ENCODE measurements around the gene NPLOC4.

The NPLOC4 gene

DNA sequence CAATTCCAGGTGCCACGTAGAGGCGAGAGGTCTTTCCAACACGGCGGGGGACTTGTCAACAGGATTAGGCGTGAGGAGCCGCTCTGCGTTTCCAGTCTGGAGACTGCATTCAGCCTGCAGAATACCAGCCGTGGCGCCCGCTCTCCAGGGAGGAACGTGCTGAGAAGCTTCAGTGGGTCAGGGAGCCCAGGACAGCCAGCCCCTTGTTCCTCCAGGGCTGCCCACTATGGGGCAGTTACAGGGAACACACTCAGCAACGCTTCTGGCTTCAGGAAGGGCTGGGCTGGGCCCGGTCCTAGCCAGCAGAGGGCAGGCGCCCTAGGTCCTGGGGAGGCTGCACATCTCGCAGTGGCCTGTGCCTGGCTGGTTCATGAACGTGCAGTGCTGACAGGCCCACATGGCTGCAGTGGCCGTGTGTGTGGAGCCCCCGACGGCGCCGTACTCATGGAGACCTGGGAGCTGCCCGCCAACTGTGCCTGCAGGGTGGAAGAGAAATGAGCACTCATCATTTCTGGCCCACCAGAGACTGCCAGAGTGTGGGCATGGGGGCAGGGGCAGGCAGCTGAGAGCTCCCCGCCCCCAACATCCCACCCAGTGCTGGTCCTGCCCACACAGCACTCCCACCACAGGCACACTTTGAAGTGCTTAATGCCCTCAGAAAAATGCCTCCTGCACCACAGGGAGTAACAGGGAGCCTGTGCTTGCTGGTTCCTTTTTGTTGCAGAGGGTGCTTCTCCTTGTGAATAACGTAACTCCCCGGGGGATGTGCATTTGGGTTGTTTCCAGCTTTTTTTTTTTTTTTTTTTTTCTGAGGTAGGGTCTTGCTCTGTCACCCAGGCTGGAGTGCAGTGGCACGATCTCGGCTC lies 77.7 kb downstream of the NPLOC4 start:
- H3K79me2 ChIP-seq (ENCODE audit: insufficient read depth, low read length): no peaks in the 10 kb centered on the region
- H3K36me3 ChIP-seq (ENCODE audit: low read length): peaks cover 5% of the 10 kb centered on the region; the same call in 1 of the 2 replicates

GRCh38 chr17:81558115-81558468 lies 78.8 kb downstream of the NPLOC4 start:
- H3K4me2 ChIP-seq (ENCODE audit: low read depth, low read length, poor library complexity, severe bottlenecking): no peak overlapping the region
- no peaks in the 10 kb centered on the region for H3K79me2 ChIP-seq (ENCODE audit: insufficient read depth, low read length)
- H4K20me1 ChIP-seq (ENCODE audit: low read depth, low read length): no peaks in the 10 kb centered on the region
- no peaks in the 10 kb centered on the region for H3K9me3 ChIP-seq (ENCODE audit: insufficient read depth, low read length)
- TF ChIP-seq CTCF (IDR thresholded peaks at IDR 0.05; ENCODE audit: insufficient read depth, low read length, poor library complexity, severe bottlenecking) (no peak), EZH2phosphoT487 (conservative IDR thresholded peaks at IDR 0.05; ENCODE audit: low read length) (no peak)
- H3F3A ChIP-seq (ENCODE audit: insufficient read depth): no peaks in the 10 kb centered on the region
- H3K9ac ChIP-seq (ENCODE audit: low read length): no peak overlapping the region
- peaks cover 5% of the 10 kb centered on the region; the same call in 1 of the 2 replicates for H3K36me3 ChIP-seq (ENCODE audit: low read length)
- no peak overlapping the region for H3K4me3 ChIP-seq (ENCODE audit: insufficient read depth, low read length, poor library complexity, severe bottlenecking)
- no peak overlapping the region for H3K27ac ChIP-seq (ENCODE audit: low read depth, low read length)
- no peaks in the 10 kb centered on the region for H3K27me3 ChIP-seq (ENCODE audit: low read length)
- H3K9me2 ChIP-seq (replicated peaks; ENCODE audit: insufficient read depth, low read length): no peaks in the 10 kb centered on the region
- H2AFZ ChIP-seq (ENCODE audit: low read depth, low read length, severe bottlenecking): no peak overlapping the region

More for the DNA sequence above, 77.7 kb downstream of the NPLOC4 start:
- no peaks in the 10 kb centered on the region for H3F3A ChIP-seq (ENCODE audit: insufficient read depth)
- no peaks in the 10 kb centered on the region for H3K9me3 ChIP-seq (ENCODE audit: insufficient read depth, low read length)
- no peak overlapping the region for H3K9ac ChIP-seq (ENCODE audit: low read length)
- no peak overlapping the region for H3K27ac ChIP-seq (ENCODE audit: low read depth, low read length)
- H3K4me3 ChIP-seq (ENCODE audit: insufficient read depth, low read length, poor library complexity, severe bottlenecking): no peak overlapping the region
- no peak for TF ChIP-seq CTCF (IDR thresholded peaks at IDR 0.05; ENCODE audit: insufficient read depth, low read length, poor library complexity, severe bottlenecking)
- TF ChIP-seq EZH2phosphoT487 (conservative IDR thresholded peaks at IDR 0.05; ENCODE audit: low read length): no peak
- no peak overlapping the region for H3K4me2 ChIP-seq (ENCODE audit: low read depth, low read length, poor library complexity, severe bottlenecking)
- H4K20me1 ChIP-seq (ENCODE audit: low read depth, low read length): no peaks in the 10 kb centered on the region
- H3K9me2 ChIP-seq (replicated peaks; ENCODE audit: insufficient read depth, low read length): no peaks in the 10 kb centered on the region
- H3K27me3 ChIP-seq (ENCODE audit: low read length): no peaks in the 10 kb centered on the region
- H2AFZ ChIP-seq (ENCODE audit: low read depth, low read length, severe bottlenecking): no peak overlapping the region

DNA sequence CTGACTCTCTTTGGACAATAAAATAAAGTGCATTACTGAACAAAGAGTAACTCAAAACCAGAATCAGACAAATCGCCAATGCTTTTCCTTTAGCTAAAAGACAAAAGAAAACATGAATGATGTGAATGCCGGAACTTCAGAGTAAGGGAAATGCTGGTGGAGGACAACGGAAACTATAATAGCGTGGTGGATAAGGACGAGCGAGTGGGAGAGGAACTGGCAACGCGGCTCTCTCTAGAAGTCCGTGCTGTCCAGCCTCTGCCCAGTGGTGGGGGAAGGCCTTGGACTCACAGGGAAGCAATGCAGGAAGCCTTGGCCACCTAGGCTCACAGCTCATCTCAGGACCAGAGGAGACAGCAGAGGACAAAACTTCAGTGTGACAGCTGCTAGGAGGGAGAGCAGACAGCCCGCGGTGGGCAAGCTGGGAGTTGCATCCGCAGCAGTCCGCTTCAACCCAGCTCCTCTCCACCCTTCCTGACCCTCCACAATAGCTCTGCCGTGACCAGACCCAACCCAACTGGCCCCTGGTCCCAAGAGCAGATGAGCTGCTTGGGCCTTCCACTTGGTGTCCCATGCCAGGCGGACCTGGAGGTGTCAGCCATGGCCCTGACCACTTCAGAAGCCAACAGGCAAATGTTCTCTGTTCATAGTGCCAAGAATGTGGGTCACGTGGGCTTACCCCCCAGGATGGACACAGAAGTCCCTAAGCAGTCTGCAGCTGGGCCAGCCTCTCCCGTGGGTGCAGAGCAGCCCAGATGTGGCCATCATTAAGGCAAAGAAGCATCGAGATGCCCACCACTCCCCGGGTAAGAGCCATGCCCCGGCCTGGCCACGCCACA lies 79.4 kb downstream of the NPLOC4 start:
- no peaks in the 10 kb centered on the region for H3K9me3 ChIP-seq (ENCODE audit: insufficient read depth, low read length)
- H3K4me2 ChIP-seq (ENCODE audit: low read depth, low read length, poor library complexity, severe bottlenecking): no peak overlapping the region
- TF ChIP-seq EZH2phosphoT487 (conservative IDR thresholded peaks at IDR 0.05; ENCODE audit: low read length) (no peak), CTCF (IDR thresholded peaks at IDR 0.05; ENCODE audit: insufficient read depth, low read length, poor library complexity, severe bottlenecking) (no peak)
- H3K27ac ChIP-seq (ENCODE audit: low read depth, low read length): no peak overlapping the region
- no peaks in the 10 kb centered on the region for H3K79me2 ChIP-seq (ENCODE audit: insufficient read depth, low read length)
- H3K4me3 ChIP-seq (ENCODE audit: insufficient read depth, low read length, poor library complexity, severe bottlenecking): no peak overlapping the region
- H3K9me2 ChIP-seq (replicated peaks; ENCODE audit: insufficient read depth, low read length): no peaks in the 10 kb centered on the region
- no peaks in the 10 kb centered on the region for H3F3A ChIP-seq (ENCODE audit: insufficient read depth)
- no peaks in the 10 kb centered on the region for H4K20me1 ChIP-seq (ENCODE audit: low read depth, low read length)
- H3K9ac ChIP-seq (ENCODE audit: low read length): no peak overlapping the region
- H3K27me3 ChIP-seq (ENCODE audit: low read length): no peaks in the 10 kb centered on the region
- H2AFZ ChIP-seq (ENCODE audit: low read depth, low read length, severe bottlenecking): no peak overlapping the region
- H3K36me3 ChIP-seq (ENCODE audit: low read length): peaks cover 5% of the 10 kb centered on the region; the same call in 1 of the 2 replicates
